HepG2 (cell line): ENCODE data around the gene DCAF15. TPM values are rescaled to one million over a fixed set of nuclear protein-coding genes. Genes with fewer than 3 reads are reported as not detected.

ENCODE experiments used
- E2F1 ChIP-seq: sonication (generic); formaldehyde crosslinking; IDR thresholded peaks from 2 replicates; pipeline ENCODE4 v1.5.0; 2020; ENCODE audit warnings: missing genetic modification reagents
- E2F5 ChIP-seq: sonication (generic); formaldehyde crosslinking; conservative IDR thresholded peaks from 2 replicates; pipeline ENCODE4 v1.4.0; 2020; ENCODE audit warnings: missing genetic modification reagents
- ETV5 ChIP-seq: IDR thresholded peaks from 2 replicates; pipeline ENCODE4 v1.6.1; 2018; ENCODE audit warnings: missing biosample characterization, missing genetic modification reagents, inconsistent platforms, borderline replicate concordance
- FUBP1 ChIP-seq: sonication (generic); formaldehyde crosslinking; IDR thresholded peaks from 2 replicates; pipeline ENCODE4 v1.5.1; 2020; ENCODE audit warnings: missing genetic modification reagents, mild to moderate bottlenecking, borderline replicate concordance
- GMEB1 ChIP-seq: sonication (generic); formaldehyde crosslinking; IDR thresholded peaks from 2 replicates; pipeline ENCODE4 v1.5.1; 2020; ENCODE audit warnings: missing genetic modification reagents, mild to moderate bottlenecking, borderline replicate concordance
- IKZF4 ChIP-seq: sonication (generic); formaldehyde crosslinking; IDR thresholded peaks from 2 replicates; pipeline ENCODE4 v1.5.1; 2020; ENCODE audit warnings: borderline replicate concordance, mild to moderate bottlenecking, low read depth, missing genetic modification reagents; ENCODE audit errors: not compliant biosample characterization
- MATR3 ChIP-seq: sonication (generic); formaldehyde crosslinking; IDR thresholded peaks from 2 replicates; pipeline ENCODE4 v1.4.0; 2020; ENCODE audit warnings: missing genetic modification reagents
- MEIS1 ChIP-seq: sonication (generic); formaldehyde crosslinking; IDR thresholded peaks from 2 replicates; pipeline ENCODE4 v1.9.0; 2021; ENCODE audit warnings: mild to moderate bottlenecking, missing genetic modification reagents, moderate library complexity, borderline replicate concordance
- TBL1XR1 ChIP-seq: fragments of 150-350 bp; IDR thresholded peaks from 2 replicates; pipeline ENCODE4 v1.6.1; 2014; ENCODE audit warnings: borderline replicate concordance, low read length; ENCODE audit not compliant: partially characterized antibody
- TOE1 ChIP-seq: sonication (generic); formaldehyde crosslinking; IDR thresholded peaks from 2 replicates; pipeline ENCODE4 v1.4.0; 2020; ENCODE audit warnings: mild to moderate bottlenecking, missing genetic modification reagents
- ZFP36L2 ChIP-seq: sonication (generic); formaldehyde crosslinking; IDR thresholded peaks from 2 replicates; pipeline ENCODE4 v1.4.0; 2020; ENCODE audit warnings: missing genetic modification reagents
- ZNF292 ChIP-seq: sonication (generic); formaldehyde crosslinking; IDR thresholded peaks from 2 replicates; pipeline ENCODE4 v1.8.1; 2022; ENCODE audit warnings: mild to moderate bottlenecking, low read depth, missing genetic modification reagents, borderline replicate concordance
- ZNF468 ChIP-seq: sonication (generic); formaldehyde crosslinking; IDR thresholded peaks from 2 replicates; pipeline ENCODE4 v1.8.0; 2022; ENCODE audit warnings: mild to moderate bottlenecking, moderate library complexity, missing genetic modification reagents
- ZNF720 ChIP-seq: sonication (generic); formaldehyde crosslinking; IDR thresholded peaks from 2 replicates; pipeline ENCODE4 v1.4.0; 2020; ENCODE audit warnings: missing genetic modification reagents
- ZNF766 ChIP-seq: sonication (generic); formaldehyde crosslinking; IDR thresholded peaks from 2 replicates; pipeline ENCODE4 v1.5.0; 2020; ENCODE audit warnings: missing genetic modification reagents, borderline replicate concordance
- polyA plus RNA-seq, 8 experiments: library from polyadenylated mRNA; depleted of rRNA in 3 of 8; stranded (reverse) in 7 of 8; unstranded in 1 of 8; fragments of >200 nt; fragmentation: Illumina TruSeq in 4 of 8; extraction: Trizol in 4 of 8; gene quantifications; 2 replicates each; pipeline versions ENCODE4 v1.2.1 to v1.2.3, GENCODE V29; 2011 to 2016; ENCODE audit warnings: low read depth in 4 of 8, missing spikeins in 1 of 8, mixed read lengths in 1 of 8; ENCODE audit not compliant: insufficient read depth in 1 of 8
- total RNA-seq, 5 experiments: library from RNA; depleted of rRNA; stranded (reverse); fragments of >200 nt; fragmentation: Illumina TruSeq; extraction: Trizol; gene quantifications; 2 replicates each; pipeline ENCODE4 v1.2.3, GENCODE V29; 2016; ENCODE audit warnings: low read depth in 1 of 5
- TF ChIP-seq, protein P1 (sequence below): sonication (generic); formaldehyde crosslinking; IDR thresholded peaks from 2 replicates; pipeline ENCODE4 v1.4.0; 2020; ENCODE audit warnings: missing genetic modification reagents; ENCODE audit errors: not compliant biosample characterization
- TF ChIP-seq, protein P2 (sequence below): sonication (generic); formaldehyde crosslinking; conservative IDR thresholded peaks from 2 replicates; pipeline ENCODE4 v1.4.0; 2020; ENCODE audit warnings: mild to moderate bottlenecking, missing genetic modification reagents, moderate library complexity

DCAF15 gene
- total and polyA plus RNA-seq, 2 of the 13 experiments (the other 11 are each of a cell fraction or from before 2014, with no cell fraction given) = 13.6 to 14.0 TPM

DNA sequence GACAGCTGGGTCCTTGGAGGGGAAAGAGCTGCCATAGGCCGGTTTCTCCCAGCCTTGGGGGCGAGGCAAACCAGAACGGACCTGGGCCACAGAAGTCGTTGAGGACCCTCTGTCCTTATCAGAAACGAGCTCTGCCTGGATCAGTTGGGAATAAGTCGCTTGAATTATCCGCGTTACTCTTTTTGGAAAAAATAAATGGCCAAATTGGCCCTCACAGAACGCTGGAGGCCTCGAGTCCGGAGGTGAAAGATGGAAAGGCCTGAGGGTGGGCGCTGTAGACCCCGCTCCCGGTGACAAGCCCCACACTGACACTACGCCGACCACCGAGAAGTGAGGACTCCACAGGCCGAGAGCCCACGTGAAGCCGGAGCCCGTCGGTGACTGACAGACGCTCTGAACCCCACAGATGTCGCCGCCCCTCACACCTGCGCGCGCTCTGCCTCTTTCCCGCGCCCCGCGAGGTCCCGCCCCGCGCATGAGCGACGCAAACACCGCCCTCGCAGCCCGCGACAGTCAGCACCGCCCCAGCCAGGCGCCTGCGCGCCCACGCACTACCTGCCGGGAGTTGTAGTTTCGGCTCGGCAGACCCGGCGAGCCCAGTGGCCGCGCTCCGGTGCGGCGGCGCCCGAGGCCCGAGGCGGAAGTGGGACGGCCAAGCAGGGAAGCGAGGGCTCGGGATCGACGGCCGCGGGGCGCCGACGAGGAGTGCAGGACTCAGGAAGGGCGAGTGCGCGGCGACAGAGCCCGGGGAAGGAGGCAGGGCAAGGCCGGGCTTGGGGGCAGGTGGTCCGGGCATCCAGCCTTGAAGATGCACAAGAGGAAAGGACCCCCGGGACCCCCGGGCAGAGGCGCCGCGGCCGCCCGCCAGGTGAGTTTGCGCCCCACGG lies 46.4 kb upstream of the DCAF15 start, which contains the start of the genes BRME1 and CC2D1A (continued):
- TF ChIP-seq MEIS1 (CRISPR knock-in tag) = no peak; the same call in 1 of the 2 replicates
- no peak for TF ChIP-seq MATR3 (CRISPR knock-in tag)
- TF ChIP-seq IKZF4 (CRISPR knock-in tag) = peak; percentile 95
- no peak for TF ChIP-seq TBL1XR1
- TF ChIP-seq ZNF468 (CRISPR knock-in tag) = no peak
- no peak for TF ChIP-seq ZNF292 (CRISPR knock-in tag)
- TF ChIP-seq, protein P1, sequence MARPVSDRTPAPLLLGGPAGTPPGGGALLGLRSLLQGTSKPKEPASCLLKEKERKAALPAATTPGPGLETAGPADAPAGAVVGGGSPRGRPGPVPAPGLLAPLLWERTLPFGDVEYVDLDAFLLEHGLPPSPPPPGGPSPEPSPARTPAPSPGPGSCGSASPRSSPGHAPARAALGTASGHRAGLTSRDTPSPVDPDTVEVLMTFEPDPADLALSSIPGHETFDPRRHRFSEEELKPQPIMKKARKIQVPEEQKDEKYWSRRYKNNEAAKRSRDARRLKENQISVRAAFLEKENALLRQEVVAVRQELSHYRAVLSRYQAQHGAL (CRISPR knock-in tag) = peak; percentile 85
- peak; percentile 97 for TF ChIP-seq GMEB1
- peak; percentile 83; the same call in 1 of the 2 replicates for TF ChIP-seq ZNF766 (CRISPR knock-in tag)
- TF ChIP-seq, protein P2, sequence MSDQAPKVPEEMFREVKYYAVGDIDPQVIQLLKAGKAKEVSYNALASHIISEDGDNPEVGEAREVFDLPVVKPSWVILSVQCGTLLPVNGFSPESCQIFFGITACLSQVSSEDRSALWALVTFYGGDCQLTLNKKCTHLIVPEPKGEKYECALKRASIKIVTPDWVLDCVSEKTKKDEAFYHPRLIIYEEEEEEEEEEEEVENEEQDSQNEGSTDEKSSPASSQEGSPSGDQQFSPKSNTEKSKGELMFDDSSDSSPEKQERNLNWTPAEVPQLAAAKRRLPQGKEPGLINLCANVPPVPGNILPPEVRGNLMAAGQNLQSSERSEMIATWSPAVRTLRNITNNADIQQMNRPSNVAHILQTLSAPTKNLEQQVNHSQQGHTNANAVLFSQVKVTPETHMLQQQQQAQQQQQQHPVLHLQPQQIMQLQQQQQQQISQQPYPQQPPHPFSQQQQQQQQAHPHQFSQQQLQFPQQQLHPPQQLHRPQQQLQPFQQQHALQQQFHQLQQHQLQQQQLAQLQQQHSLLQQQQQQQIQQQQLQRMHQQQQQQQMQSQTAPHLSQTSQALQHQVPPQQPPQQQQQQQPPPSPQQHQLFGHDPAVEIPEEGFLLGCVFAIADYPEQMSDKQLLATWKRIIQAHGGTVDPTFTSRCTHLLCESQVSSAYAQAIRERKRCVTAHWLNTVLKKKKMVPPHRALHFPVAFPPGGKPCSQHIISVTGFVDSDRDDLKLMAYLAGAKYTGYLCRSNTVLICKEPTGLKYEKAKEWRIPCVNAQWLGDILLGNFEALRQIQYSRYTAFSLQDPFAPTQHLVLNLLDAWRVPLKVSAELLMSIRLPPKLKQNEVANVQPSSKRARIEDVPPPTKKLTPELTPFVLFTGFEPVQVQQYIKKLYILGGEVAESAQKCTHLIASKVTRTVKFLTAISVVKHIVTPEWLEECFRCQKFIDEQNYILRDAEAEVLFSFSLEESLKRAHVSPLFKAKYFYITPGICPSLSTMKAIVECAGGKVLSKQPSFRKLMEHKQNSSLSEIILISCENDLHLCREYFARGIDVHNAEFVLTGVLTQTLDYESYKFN = 0 out of 2 replicates have a peak, but pooled peaks have one; percentile 12
- TF ChIP-seq ETV5 (CRISPR knock-in tag) = peak; percentile 85
- TF ChIP-seq TOE1 (CRISPR knock-in tag) = peak; percentile 90; the same call in 1 of the 2 replicates
- TF ChIP-seq ZFP36L2 (CRISPR knock-in tag) = no peak
- TF ChIP-seq E2F5 (CRISPR knock-in tag) = peak; percentile 96
- TF ChIP-seq ZNF720 (CRISPR knock-in tag) = no peak
- 0 out of 2 replicates have a peak, but pooled peaks have one; percentile 64 for TF ChIP-seq FUBP1 (CRISPR knock-in tag)
- peak; percentile 99 for TF ChIP-seq E2F1 (CRISPR knock-in tag)
